ENCODE data around the gene ABCE1. TPM values are rescaled to one million over a fixed set of nuclear protein-coding genes. Genes with fewer than 3 reads are reported as not detected.

ABCE1 gene
- total RNA-seq, 4 donors from 2014 or later, result 35.7 to 78.4 (median 42.5) TPM

GRCh38 chr4:145154573-145154972, 56.5 kb downstream of the ABCE1 start:
- Histone ChIP-seq H3K4me3 (no peak overlapping the region), H3K36me3 (peaks cover 26 to 82% (median 45%) of the 10 kb centered on the region in 4 donors), H3K4me1 (peaks cover 0 to 6% (median 2%) of the 10 kb centered on the region in 4 donors), H3K9me3 (no peaks in the 10 kb centered on the region), H3K27ac (replicated peaks in 1 of 4) (no peak overlapping the region), H3K27me3 (no peaks in the 10 kb centered on the region)
- intact Hi-C loops (cut with DNase I), result no loop called here
- TF ChIP-seq EP300 (IDR thresholded peaks at IDR 0.05), result no peak
- peak; percentile 29 to 57 (median 49) for TF ChIP-seq CTCF (IDR thresholded peaks at IDR 0.05)
- 90% methylated on average over 1 of the region's 1 CpG for WGBS
- no peak for DNase-seq (ENCODE audit: extremely low spot score)

GRCh38 chr4:145155268-145155870, 57.3 kb downstream of the ABCE1 start:
- H3K4me1 ChIP-seq, result peaks cover 0 to 10% (median 2%) of the 10 kb centered on the region in 4 donors
- H3K4me3 ChIP-seq, result no peak overlapping the region
- DNase-seq (ENCODE audit: extremely low spot score), result no peak
- H3K9me3 ChIP-seq, result no peaks in the 10 kb centered on the region
- H3K27ac ChIP-seq (replicated peaks in 1 of 4), result no peak overlapping the region
- TF ChIP-seq CTCF (IDR thresholded peaks at IDR 0.05) (no peak), POLR2A (IDR thresholded peaks at IDR 0.05; ENCODE audit: low read depth) (no peak), EP300 (IDR thresholded peaks at IDR 0.05) (no peak), POLR2AphosphoS5 (IDR thresholded peaks at IDR 0.05) (no peak)
- intact Hi-C loops (cut with DNase I), result no loop called here
- peaks cover 18 to 82% (median 37%) of the 10 kb centered on the region in 4 donors for H3K36me3 ChIP-seq
- WGBS, result 72% methylated on average over 2 of the region's 2 CpGs
- H3K27me3 ChIP-seq, result no peaks in the 10 kb centered on the region

DNA sequence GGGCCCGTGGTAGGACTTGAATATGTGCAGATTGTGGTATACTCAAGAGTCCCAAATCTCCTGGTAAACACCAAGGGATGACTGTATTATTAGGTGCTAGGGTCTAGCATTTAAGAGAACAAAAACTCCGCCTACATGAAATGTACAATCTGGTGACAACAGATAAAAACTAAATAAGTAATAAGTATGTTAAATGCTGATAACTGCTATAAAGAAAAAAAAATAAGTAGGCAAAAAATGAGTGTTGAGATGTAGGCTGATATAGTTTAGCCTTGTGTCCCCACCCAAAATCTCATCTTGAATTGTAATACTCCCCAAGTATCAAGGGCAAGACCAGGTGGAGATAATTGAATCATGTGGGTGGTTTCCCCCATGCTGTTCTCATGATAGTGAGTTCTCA, 58.9 kb downstream of the ABCE1 start:
- no peak for DNase-seq (ENCODE audit: extremely low spot score)
- intact Hi-C loops (cut with DNase I), result no loop called here
- H3K9me3 ChIP-seq, result no peaks in the 10 kb centered on the region
- TF ChIP-seq EP300 (IDR thresholded peaks at IDR 0.05) (no peak), POLR2AphosphoS5 (IDR thresholded peaks at IDR 0.05) (no peak), POLR2A (IDR thresholded peaks at IDR 0.05; ENCODE audit: low read depth) (no peak), CTCF (IDR thresholded peaks at IDR 0.05) (no peak)
- WGBS, result 83% methylated on average over 2 of the region's 2 CpGs
- no peak overlapping the region for H3K4me3 ChIP-seq
- peaks cover 0 to 10% (median 2%) of the 10 kb centered on the region in 4 donors for H3K4me1 ChIP-seq
- H3K27ac ChIP-seq (replicated peaks in 1 of 4), result no peak overlapping the region
- no peaks in the 10 kb centered on the region for H3K27me3 ChIP-seq
- H3K36me3 ChIP-seq, result peaks cover 7 to 84% (median 38%) of the 10 kb centered on the region in 4 donors

DNA sequence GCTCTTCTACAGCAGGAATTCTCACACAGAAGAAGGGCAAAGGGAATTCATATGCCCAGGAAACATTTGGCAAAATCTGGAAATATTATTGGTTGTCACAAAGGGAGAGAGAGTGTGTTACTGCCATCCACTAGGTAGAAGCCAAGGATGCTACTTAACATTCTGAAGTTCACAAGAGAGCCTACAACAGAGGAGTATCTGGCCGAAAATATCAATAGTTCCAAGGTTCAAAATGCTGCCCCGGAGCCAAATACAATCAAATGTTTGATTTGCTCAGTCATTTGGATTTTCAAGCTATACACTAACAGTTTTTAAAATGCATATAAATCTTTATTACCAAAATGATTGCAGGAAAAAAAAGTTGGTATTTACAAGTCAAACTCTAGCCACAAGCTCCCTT, 63.4 kb downstream of the ABCE1 start:
- H3K4me3 ChIP-seq, result no peak overlapping the region
- no peaks in the 10 kb centered on the region for H3K9me3 ChIP-seq
- intact Hi-C loops (cut with DNase I), result no loop called here
- DNase-seq (ENCODE audit: extremely low spot score), result no peak
- TF ChIP-seq CTCF (IDR thresholded peaks at IDR 0.05), result no peak
- TF ChIP-seq EP300 (IDR thresholded peaks at IDR 0.05), result no peak
- TF ChIP-seq POLR2A (IDR thresholded peaks at IDR 0.05; ENCODE audit: low read depth), result no peak
- no peak for TF ChIP-seq POLR2AphosphoS5 (IDR thresholded peaks at IDR 0.05)
- WGBS, result 43% methylated on average over 2 of the region's 2 CpGs
- H3K27ac ChIP-seq (replicated peaks in 1 of 4), result no peak overlapping the region
- no peaks in the 10 kb centered on the region for H3K27me3 ChIP-seq
- peaks cover 9 to 83% (median 41%) of the 10 kb centered on the region in 4 donors for H3K36me3 ChIP-seq
- H3K4me1 ChIP-seq, result peaks cover 0 to 4% (median 0%) of the 10 kb centered on the region in 4 donors

- H3K4me1 ChIP-seq, result peaks cover 3 to 17% (median 13%) of the 10 kb centered on the region in 4 donors
- peaks cover 0 to 71% (median 33%) of the 10 kb centered on the region in 4 donors for H3K36me3 ChIP-seq
- no peaks in the 10 kb centered on the region for H3K9me3 ChIP-seq
- WGBS, result 94% methylated on average over 2 of the region's 2 CpGs
- no peak overlapping the region for H3K4me3 ChIP-seq
- H3K27me3 ChIP-seq, result no peaks in the 10 kb centered on the region
- no peak overlapping the region for H3K27ac ChIP-seq (replicated peaks in 1 of 4)
- intact Hi-C loops (cut with DNase I), result no loop called here
- DNase-seq (ENCODE audit: extremely low spot score), result no peak
- TF ChIP-seq CTCF (IDR thresholded peaks at IDR 0.05) (no peak), POLR2A (IDR thresholded peaks at IDR 0.05; ENCODE audit: low read depth) (no peak), POLR2AphosphoS5 (IDR thresholded peaks at IDR 0.05) (no peak), EP300 (IDR thresholded peaks at IDR 0.05) (no peak)
Measured at GRCh38 chr4:145167887-145168286, 69.8 kb downstream of the ABCE1 start.

Data from esophagus muscularis mucosa (tissue), 4 donors.